Sigmoid colon (tissue), 7 donors: ENCODE results near the gene KCNJ9. TPM values are rescaled to one million over a fixed set of nuclear protein-coding genes. Genes with fewer than 3 reads are reported as not detected.

Source experiments
- DNase-seq: peaks from one replicate; pipeline ENCODE4 v3.0.0-alpha.2; 2019
- H3K27ac ChIP-seq, 4 donors: fragments of 200-600 bp; sonication (generic); one replicate each; pipeline ENCODE4 v1.5.1; 2016 to 2019; ENCODE audit warnings: mild to moderate bottlenecking in 1 of 4
- H3K27me3 ChIP-seq, 3 donors: fragments of 200-600 bp; sonication (generic); one replicate each; pipeline ENCODE4 v1.5.1; 2019; ENCODE audit warnings: mild to moderate bottlenecking in 1 of 3
- H3K36me3 ChIP-seq, 4 donors: fragments of 200-600 bp; sonication (generic); one replicate each; pipeline ENCODE4 v1.5.1; 2016 to 2019
- H3K4me1 ChIP-seq, 4 donors: fragments of 200-600 bp; sonication (generic); one replicate each; pipeline ENCODE4 v1.5.1; 2017 to 2019
- H3K4me3 ChIP-seq, 4 donors: fragments of 200-600 bp; sonication (generic); one replicate each; pipeline ENCODE4 v1.5.1; 2017 to 2019; ENCODE audit warnings: mild to moderate bottlenecking in 2 of 4, moderate library complexity in 1 of 4
- H3K9me3 ChIP-seq, 4 donors: fragments of 200-600 bp in 3 of 4; sonication (generic) in 3 of 4; one replicate each; pipeline versions ENCODE4 v1.5.1 to v1.6.1; 2013 to 2019
- CTCF ChIP-seq, 4 experiments: fragments of 450-650 bp in 3 of 4; fragments of 200-600 bp in 1 of 4; IDR thresholded peaks; one replicate each; pipeline ENCODE4 v1.5.1; 2016 to 2019; ENCODE audit warnings: antibody characterized with exemption in 4 of 4, mild to moderate bottlenecking in 3 of 4, moderate library complexity in 2 of 4
- EP300 ChIP-seq, 4 donors: sonication (generic); formaldehyde crosslinking; IDR thresholded peaks; one replicate each; pipeline ENCODE4 v1.6.1; 2017; ENCODE audit warnings: antibody characterized with exemption in 4 of 4
- POLR2A ChIP-seq, 2 donors: fragments of 450-650 bp; IDR thresholded peaks; one replicate each; pipeline ENCODE4 v1.6.1; 2016; ENCODE audit warnings: antibody characterized with exemption in 2 of 2, mild to moderate bottlenecking in 2 of 2, moderate library complexity in 2 of 2
- POLR2AphosphoS5 ChIP-seq, 4 donors: sonication (generic); formaldehyde crosslinking; IDR thresholded peaks; one replicate each; pipeline ENCODE4 v1.6.1; 2017; ENCODE audit warnings: antibody characterized with exemption in 4 of 4
- WGBS, 2 donors: extraction: QIAGEN DNeasy Blood & Tissue Kit; methylation state at CpG; one replicate each; pipeline ENCODE4 v1.1.7; 2013; 5-methylcytosine and 5-hydroxymethylcytosine counted together
- intact Hi-C: fragments of 100-400 bp; cut with DNase I; formaldehyde crosslinking; loops from one replicate; pipeline ENCODE4 v1.15.1; 2023
- polyA plus RNA-seq, 3 donors: library from polyadenylated mRNA; stranded (reverse); fragments of 200-250 nt; gene quantifications; one replicate each; pipeline ENCODE4 v1.2.3, GENCODE V29; 2013
- total RNA-seq, 4 donors: library from RNA; depleted of rRNA; stranded (reverse); fragments of >200 nt; gene quantifications; one replicate each; pipeline ENCODE4 v1.1.0, GENCODE V29; 2016
- donor health status: healthy with polysubstance abuse.
- donor health status: Bipolar disorder and iron deficiency.
- donor health status: healthy.

Gene KCNJ9
- total RNA-seq (under 1 TPM; under 0.01 to 0.36 (median 0.27) TPM), polyA plus RNA-seq (under 1 TPM in 1 of 3 donors, not detected in 2; 0.22 TPM)

GRCh38 chr1:160081261-160081936 lies at the start of gene KCNJ9:
Gene KCNJ9, plus strand, starts transcription at chr1:160081538. Its CDS starts 2,493 bp downstream, at chr1:160084031.
- DNase-seq: no peak
- TF ChIP-seq POLR2AphosphoS5 (IDR thresholded peaks at IDR 0.05): no peak
- TF ChIP-seq POLR2A (IDR thresholded peaks at IDR 0.05): no peak
- no peak for TF ChIP-seq EP300 (IDR thresholded peaks at IDR 0.05)
- TF ChIP-seq CTCF (IDR thresholded peaks at IDR 0.05): no peak
- H3K27ac ChIP-seq: no peak within 1 kb of the TSS
- no peak within 1 kb of the TSS for H3K4me3 ChIP-seq
- H3K27me3 ChIP-seq: peaks cover 0 to 48% (median 24%) of the 10 kb centered on the region in 3 donors
- no peaks in the 10 kb centered on the region for H3K9me3 ChIP-seq
- H3K4me1 ChIP-seq: peaks cover 0 to 12% (median 9%) of the 10 kb centered on the region in 4 donors
- 25 to 29% methylated on average over 14 of the region's 14 CpGs for WGBS, 2 donors
- intact Hi-C loops: no loop called here
- no peaks in the 10 kb centered on the region for H3K36me3 ChIP-seq

- 1 to 2% methylated on average over 18 of the region's 18 CpGs for WGBS, 2 donors
- H3K27ac ChIP-seq: peak overlapping the region; percentile 73 to 82 (median 79)
- H3K36me3 ChIP-seq: no peaks in the 10 kb centered on the region
- peak overlapping the region; percentile 76 to 86 (median 82) for H3K4me3 ChIP-seq
- H3K9me3 ChIP-seq: no peaks in the 10 kb centered on the region
- TF ChIP-seq CTCF (IDR thresholded peaks at IDR 0.05) (no peak), EP300 (IDR thresholded peaks at IDR 0.05) (no peak), POLR2A (IDR thresholded peaks at IDR 0.05) (no peak), POLR2AphosphoS5 (IDR thresholded peaks at IDR 0.05) (no peak)
- H3K4me1 ChIP-seq: peaks cover 0 to 29% (median 23%) of the 10 kb centered on the region in 4 donors
- intact Hi-C loops: loop anchor here (5.0 kb wide), 1 partner anchor 65 kb away; the partner anchor contains the start of gene IGSF8
- no peak for DNase-seq
- H3K27me3 ChIP-seq: no peaks in the 10 kb centered on the region
Measured at GRCh38 chr1:160032165-160032820, 49.0 kb upstream of the KCNJ9 start.

GRCh38 chr1:160040476-160040875 lies 40.9 kb upstream of the KCNJ9 start:
- intact Hi-C loops: no loop called here
- no peaks in the 10 kb centered on the region for H3K4me1 ChIP-seq
- no peak overlapping the region for H3K27ac ChIP-seq
- DNase-seq: no peak
- H3K9me3 ChIP-seq: no peaks in the 10 kb centered on the region
- H3K4me3 ChIP-seq: no peak overlapping the region
- TF ChIP-seq POLR2A (IDR thresholded peaks at IDR 0.05) (no peak), EP300 (IDR thresholded peaks at IDR 0.05) (no peak), CTCF (IDR thresholded peaks at IDR 0.05) (no peak), POLR2AphosphoS5 (IDR thresholded peaks at IDR 0.05) (no peak)
- H3K27me3 ChIP-seq: no peaks in the 10 kb centered on the region
- WGBS, 2 donors: 95 to 99% methylated on average over 1 of the region's 1 CpG
- H3K36me3 ChIP-seq: no peaks in the 10 kb centered on the region

GRCh38 chr1:160043543-160043942 lies 37.8 kb upstream of the KCNJ9 start:
- H3K4me3 ChIP-seq: no peak overlapping the region
- H3K36me3 ChIP-seq: no peaks in the 10 kb centered on the region
- H3K27ac ChIP-seq: no peak overlapping the region
- TF ChIP-seq CTCF (IDR thresholded peaks at IDR 0.05): no peak
- TF ChIP-seq POLR2A (IDR thresholded peaks at IDR 0.05): no peak
- no peak for TF ChIP-seq POLR2AphosphoS5 (IDR thresholded peaks at IDR 0.05)
- no peak for TF ChIP-seq EP300 (IDR thresholded peaks at IDR 0.05)
- H3K4me1 ChIP-seq: peaks cover 0 to 19% (median 15%) of the 10 kb centered on the region in 4 donors
- no peak for DNase-seq
- no peaks in the 10 kb centered on the region for H3K9me3 ChIP-seq
- intact Hi-C loops: no loop called here
- no peaks in the 10 kb centered on the region for H3K27me3 ChIP-seq
